CD14-positive monocyte (primary cell): ENCODE results near the gene DNAJC5. TPM values are rescaled to one million over a fixed set of nuclear protein-coding genes. Genes with fewer than 3 reads are reported as not detected.
"Not testable (repeated sequence)": the region's sequence is repeated elsewhere in the genome, so short reads cannot be mapped to it uniquely, and the experiment has no call there.

Experiments
- DNase-seq, 3 donors: peaks; one replicate each; pipeline ENCODE4 v3.0.0-alpha.2; 2011 to 2022
- H2AFZ ChIP-seq: 2 replicates; pipeline ENCODE4 v1.6.0; 2012; ENCODE audit warnings: mild to moderate bottlenecking, low read depth, low read length, inconsistent platforms; ENCODE audit not compliant: insufficient read depth, poor library complexity, severe bottlenecking
- H3K27ac ChIP-seq, 2 donors: 1 replicate in 1 of 2; 2 replicates in 1 of 2; pipeline ENCODE4 v1.5.1; 2012 to 2013; ENCODE audit warnings: low read length in 2 of 2, control low read depth in 1 of 2, inconsistent platforms in 1 of 2, low read depth in 1 of 2, mild to moderate bottlenecking in 1 of 2
- H3K27me3 ChIP-seq, 2 donors: one replicate each; pipeline versions ENCODE4 v1.6.0 to v1.6.1; 2011 to 2013; ENCODE audit warnings: low read length in 2 of 2; ENCODE audit not compliant: control insufficient read depth in 2 of 2, insufficient read depth in 2 of 2
- H3K36me3 ChIP-seq, 2 donors: replicated peaks in 1 of 2; 1 replicate in 1 of 2; 2 replicates in 1 of 2; pipeline versions ENCODE4 v1.5.1 to v1.6.1; 2012 to 2013; ENCODE audit warnings: low read length in 2 of 2, control low read depth in 1 of 2, inconsistent platforms in 1 of 2, mild to moderate bottlenecking in 1 of 2; ENCODE audit not compliant: insufficient read depth in 2 of 2, control insufficient read depth in 1 of 2
- H3K4me1 ChIP-seq, 2 donors: 1 replicate in 1 of 2; 2 replicates in 1 of 2; pipeline versions ENCODE4 v1.5.1 to v1.6.1; 2012 to 2013; ENCODE audit warnings: low read length in 2 of 2, control low read depth in 1 of 2, inconsistent platforms in 1 of 2, mild to moderate bottlenecking in 1 of 2, moderate library complexity in 1 of 2; ENCODE audit not compliant: insufficient read depth in 2 of 2, control insufficient read depth in 1 of 2
- H3K4me2 ChIP-seq: replicated peaks from 2 replicates; pipeline ENCODE3; 2012; ENCODE audit warnings: low read length, moderate library complexity, mild to moderate bottlenecking; ENCODE audit not compliant: poor library complexity, severe bottlenecking; ENCODE audit errors: extremely low read depth
- H3K4me3 ChIP-seq, 3 experiments: fragments of 200-600 bp in 1 of 3; sonication (generic) in 1 of 3; replicated peaks in 1 of 3; 1 replicate in 2 of 3; 2 replicates in 1 of 3; pipeline ENCODE4 v1.5.1; 2011 to 2013; ENCODE audit warnings: low read length in 3 of 3, mild to moderate bottlenecking in 3 of 3, control low read depth in 2 of 3, low read depth in 2 of 3, inconsistent platforms in 1 of 3, moderate library complexity in 1 of 3
- H3K79me2 ChIP-seq: 2 replicates; pipeline ENCODE4 v1.6.0; 2012; ENCODE audit warnings: mild to moderate bottlenecking, control low read depth, inconsistent platforms, low read length, moderate library complexity; ENCODE audit not compliant: insufficient read depth
- H3K9ac ChIP-seq: 2 replicates; pipeline ENCODE4 v1.6.0; 2017; ENCODE audit warnings: low read length, mild to moderate bottlenecking; ENCODE audit not compliant: insufficient read depth, poor library complexity, severe bottlenecking
- H3K9me3 ChIP-seq, 2 donors: replicated peaks in 1 of 2; 1 replicate in 1 of 2; 2 replicates in 1 of 2; pipeline versions ENCODE4 v1.5.1 to v1.6.1; 2012 to 2013; ENCODE audit warnings: low read length in 2 of 2, control low read depth in 1 of 2; ENCODE audit not compliant: control insufficient read depth in 1 of 2, insufficient read depth in 1 of 2
- H4K20me1 ChIP-seq: 2 replicates; pipeline ENCODE4 v1.6.0; 2012; ENCODE audit warnings: mild to moderate bottlenecking, low read length, control low read depth, moderate library complexity; ENCODE audit not compliant: insufficient read depth
- H3K27ac Mint-ChIP-seq, 7 donors: one replicate each; pipeline ENCODE4 v1.8.0; 2020; ENCODE audit warnings: mild to moderate bottlenecking in 7 of 7, mixed read lengths in 7 of 7, moderate library complexity in 6 of 7, inconsistent platforms in 2 of 7
- H3K27me3 Mint-ChIP-seq, 3 donors: one replicate each; pipeline ENCODE4 v1.8.0; 2021 to 2022; ENCODE audit warnings: low read depth in 3 of 3, mild to moderate bottlenecking in 3 of 3, mixed read lengths in 3 of 3, moderate library complexity in 3 of 3, inconsistent platforms in 1 of 3
- H3K36me3 Mint-ChIP-seq, 2 donors: one replicate each; pipeline ENCODE4 v1.8.0; 2020; ENCODE audit warnings: mixed read lengths in 2 of 2, inconsistent platforms in 1 of 2, mild to moderate bottlenecking in 1 of 2
- H3K4me1 Mint-ChIP-seq: one replicate; pipeline ENCODE4 v1.8.0; 2020; ENCODE audit warnings: mild to moderate bottlenecking, mixed read lengths
- H3K4me3 Mint-ChIP-seq, 2 donors: one replicate each; pipeline ENCODE4 v1.8.0; 2020; ENCODE audit warnings: mild to moderate bottlenecking in 2 of 2, mixed read lengths in 2 of 2, moderate library complexity in 1 of 2
- H3K9me3 Mint-ChIP-seq, 7 donors: one replicate each; pipeline ENCODE4 v1.8.0; 2020 to 2022; ENCODE audit warnings: mixed read lengths in 7 of 7, mild to moderate bottlenecking in 6 of 7, moderate library complexity in 6 of 7, inconsistent platforms in 2 of 7
- WGBS: methylation state at CpG from one replicate; pipeline ENCODE4 v1.1.5; 2013; ENCODE audit warnings: missing lambda C conversion rate; ENCODE audit not compliant: insufficient coverage; 5-methylcytosine and 5-hydroxymethylcytosine counted together
- intact Hi-C, 2 donors: fragments of 100-400 bp; cut with micrococcal nuclease; formaldehyde crosslinking; loops; one replicate each; pipeline versions ENCODE4 v1.15.0 to v1.15.1; 2023
- polyA plus RNA-seq, 3 donors: library from polyadenylated mRNA; depleted of rRNA in 1 of 3; unstranded in 2 of 3; stranded (reverse) in 1 of 3; fragments of 300-500 nt in 2 of 3; fragments of >200 nt in 1 of 3; fragmentation: Illumina TruSeq in 2 of 3; gene quantifications; 1 replicate in 2 of 3; 2 replicates in 1 of 3; pipeline ENCODE4 v1.2.3, GENCODE V29; 2012 to 2021
- TF ChIP-seq, protein P1 (sequence below): fragments of 200-600 bp; IDR thresholded peaks from one replicate; pipeline ENCODE4 v1.8.0; 2022; ENCODE audit warnings: antibody characterized with exemption, mild to moderate bottlenecking

DNAJC5 gene
- polyA plus RNA-seq, 3 donors, result 5.9 to 44.4 (median 7.4) TPM

DNA sequence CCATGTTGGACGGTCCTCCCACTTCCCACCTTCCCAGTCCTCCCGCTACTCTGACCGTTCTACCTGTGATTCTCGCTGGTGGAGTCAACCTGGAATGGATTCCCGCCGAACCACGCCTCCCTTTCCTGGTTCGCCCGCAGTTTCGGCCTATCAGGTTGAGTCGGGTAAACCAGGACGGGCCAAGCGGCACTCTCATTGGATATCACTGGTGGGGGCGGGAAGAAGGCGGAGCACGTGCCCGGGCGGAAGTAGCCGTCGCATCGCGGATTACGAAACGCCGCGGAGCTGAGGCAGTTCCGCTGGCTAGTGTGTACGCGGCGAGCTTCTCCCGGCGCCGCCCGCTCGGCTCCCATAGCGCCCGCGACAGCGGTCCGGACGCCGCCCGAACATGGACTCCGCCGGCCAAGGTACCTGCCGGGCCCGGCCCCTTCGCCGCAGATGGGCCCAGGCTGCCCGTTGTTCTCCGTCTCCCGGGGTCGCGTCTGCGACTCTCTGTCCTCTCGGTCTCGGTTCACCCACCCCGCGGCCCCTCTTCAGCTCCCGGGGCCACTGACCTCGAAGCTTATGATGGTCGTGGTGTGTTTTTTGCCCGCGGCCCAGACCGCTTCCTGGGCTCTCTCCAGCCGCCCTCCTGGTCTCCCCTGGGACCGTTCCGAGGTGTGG, 29.8 kb upstream of the DNAJC5 start, which contains the start of gene TPD52L2:
TPD52L2 (plus strand) TSS at position 293 of the 663 bp plus-strand sequence; CDS start at position 389, 96 bp downstream.
- peak within 1 kb of the TSS; percentile 56 for H2AFZ ChIP-seq
- no peaks in the 10 kb centered on the region for H3K27me3 ChIP-seq
- peaks cover 34 to 60% of the 10 kb centered on the region in 2 donors for H3K36me3 Mint-ChIP-seq
- peaks cover 75% of the 10 kb centered on the region for H3K79me2 ChIP-seq
- intact Hi-C loops, result loop anchor here (1.0 to 10.0 kb wide), 8 partner anchors 8 to 330 kb away; partner anchors contain the start of gene PTK6 (in 1 of the 2)
- H3K4me3 ChIP-seq, result peak within 1 kb of the TSS; percentile 63 to 97 (median 77)
- peak within 1 kb of the TSS; percentile 99 for H3K9ac ChIP-seq
- no peaks in the 10 kb centered on the region for H3K9me3 Mint-ChIP-seq
- peak within 1 kb of the TSS; percentile 92 to 96 for H3K4me3 Mint-ChIP-seq
- TF ChIP-seq, protein P1, sequence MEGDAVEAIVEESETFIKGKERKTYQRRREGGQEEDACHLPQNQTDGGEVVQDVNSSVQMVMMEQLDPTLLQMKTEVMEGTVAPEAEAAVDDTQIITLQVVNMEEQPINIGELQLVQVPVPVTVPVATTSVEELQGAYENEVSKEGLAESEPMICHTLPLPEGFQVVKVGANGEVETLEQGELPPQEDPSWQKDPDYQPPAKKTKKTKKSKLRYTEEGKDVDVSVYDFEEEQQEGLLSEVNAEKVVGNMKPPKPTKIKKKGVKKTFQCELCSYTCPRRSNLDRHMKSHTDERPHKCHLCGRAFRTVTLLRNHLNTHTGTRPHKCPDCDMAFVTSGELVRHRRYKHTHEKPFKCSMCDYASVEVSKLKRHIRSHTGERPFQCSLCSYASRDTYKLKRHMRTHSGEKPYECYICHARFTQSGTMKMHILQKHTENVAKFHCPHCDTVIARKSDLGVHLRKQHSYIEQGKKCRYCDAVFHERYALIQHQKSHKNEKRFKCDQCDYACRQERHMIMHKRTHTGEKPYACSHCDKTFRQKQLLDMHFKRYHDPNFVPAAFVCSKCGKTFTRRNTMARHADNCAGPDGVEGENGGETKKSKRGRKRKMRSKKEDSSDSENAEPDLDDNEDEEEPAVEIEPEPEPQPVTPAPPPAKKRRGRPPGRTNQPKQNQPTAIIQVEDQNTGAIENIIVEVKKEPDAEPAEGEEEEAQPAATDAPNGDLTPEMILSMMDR, result no peak
- peaks cover 58 to 77% of the 10 kb centered on the region in 2 donors for H3K4me1 ChIP-seq
- H3K9me3 ChIP-seq, result no peaks in the 10 kb centered on the region
- peak; percentile 98 to 99 (median 99) for DNase-seq
- H3K4me1 Mint-ChIP-seq, result peaks cover 49% of the 10 kb centered on the region
- peaks cover 16% of the 10 kb centered on the region for H4K20me1 ChIP-seq
- H3K4me2 ChIP-seq, result peak within 1 kb of the TSS; percentile 83
- H3K27ac ChIP-seq, result peak within 1 kb of the TSS; percentile 99
- H3K36me3 ChIP-seq, result peaks cover 25 to 31% of the 10 kb centered on the region in 2 donors
- H3K27ac Mint-ChIP-seq, result peak within 1 kb of the TSS; percentile 97 to 99 (median 98)
- under 1% methylated on average over 64 of the region's 68 CpGs for WGBS
- peaks cover 0 to 2% (median 0%) of the 10 kb centered on the region in 3 donors for H3K27me3 Mint-ChIP-seq

DNA sequence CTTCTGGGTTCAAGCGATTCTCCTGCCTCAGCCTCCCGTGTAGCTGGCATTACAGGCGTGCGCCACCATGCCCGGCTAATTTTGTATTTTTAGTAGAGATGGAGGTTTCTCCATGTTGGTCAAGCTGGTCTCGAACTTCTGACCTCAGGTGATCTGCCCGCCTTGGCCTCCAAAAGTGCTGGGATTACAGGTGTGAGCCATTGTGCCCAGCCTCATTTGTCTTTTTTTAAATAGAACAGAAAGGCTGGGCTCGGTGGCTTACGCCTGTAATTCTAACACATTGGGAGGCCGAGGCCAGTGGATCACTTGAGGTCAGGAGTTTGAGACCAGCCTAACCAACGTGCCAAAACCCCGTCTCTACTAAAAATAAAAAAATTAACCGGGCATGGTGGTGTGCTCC, 27.9 kb upstream of the DNAJC5 start:
- peaks cover 43 to 67% of the 10 kb centered on the region in 2 donors for H3K36me3 Mint-ChIP-seq

More for the DNA sequence above, 27.9 kb upstream of the DNAJC5 start:
- not testable (repeated sequence) for H3K4me3 Mint-ChIP-seq, H3K27me3 ChIP-seq, H3K9ac ChIP-seq, H3K27me3 Mint-ChIP-seq, H3K9me3 ChIP-seq, H3K9me3 Mint-ChIP-seq, H2AFZ ChIP-seq, H3K4me3 ChIP-seq, H3K4me2 ChIP-seq, DNase-seq, H3K27ac ChIP-seq
- intact Hi-C loops, result loop anchor here (5.0 to 10.0 kb wide), 2 partner anchors 35 to 332 kb away; partner anchors contain the start of gene PTK6 (in 1 of the 2)
- peaks cover 16% of the 10 kb centered on the region for H4K20me1 ChIP-seq
- peaks cover 37 to 46% of the 10 kb centered on the region in 2 donors for H3K36me3 ChIP-seq
- WGBS, result 97% methylated on average over 10 of the region's 13 CpGs
- Mint-ChIP-seq H3K4me1 (peaks cover 42% of the 10 kb centered on the region), H3K27ac (peak overlapping the region in 5 of 7 donors; percentile 65 to 98 (median 83))
- peaks cover 85% of the 10 kb centered on the region for H3K79me2 ChIP-seq
- peaks cover 47 to 71% of the 10 kb centered on the region in 2 donors for H3K4me1 ChIP-seq
